HEK293T (cell line): ENCODE results near the gene CCNDBP1.

Experiments used
- CTCF ChIA-PET: fragments of 350-600 bp; formaldehyde crosslinking; extraction: SDS; loops from one replicate; lab custom pipeline; 2021; ENCODE audit warnings: antibody characterized with exemption, inconsistent platforms; lab: Yijun Ruan, JAX
- POLR2A ChIA-PET: fragments of 350-600 bp; formaldehyde crosslinking; extraction: SDS; loops from one replicate; lab custom pipeline; 2020; ENCODE audit warnings: antibody characterized with exemption, inconsistent platforms; lab: Yijun Ruan, JAX
- DNase-seq: peaks from one replicate; pipeline ENCODE4 v3.0.0; 2012; ENCODE audit warnings: mixed read lengths; ENCODE audit errors: extremely low spot score
- ARNT ChIP-seq: fragments of 450-650 bp; IDR thresholded peaks from 2 replicates; pipeline ENCODE4 v1.6.1; 2017; ENCODE audit warnings: mild to moderate bottlenecking
- BHLHE40 ChIP-seq: fragments of 450-650 bp; IDR thresholded peaks from 2 replicates; pipeline ENCODE4 v1.6.1; 2016; ENCODE audit warnings: mild to moderate bottlenecking, moderate library complexity, borderline replicate concordance
- CTBP1 ChIP-seq: fragments of 450-650 bp; IDR thresholded peaks from 2 replicates; pipeline ENCODE4 v1.6.1; 2016; ENCODE audit warnings: borderline replicate concordance
- ELF4 ChIP-seq: fragments of 450-650 bp; IDR thresholded peaks from 2 replicates; pipeline ENCODE4 v1.6.1; 2017; ENCODE audit warnings: antibody characterized with exemption
- FOXA1 ChIP-seq: fragments of 450-650 bp; IDR thresholded peaks from 2 replicates; pipeline ENCODE4 v1.6.1; 2016; ENCODE audit warnings: mild to moderate bottlenecking
- FOXK2 ChIP-seq: fragments of 450-650 bp; IDR thresholded peaks from 2 replicates; pipeline ENCODE4 v1.6.1; 2016; ENCODE audit warnings: mild to moderate bottlenecking
- FOXM1 ChIP-seq: fragments of 450-650 bp; IDR thresholded peaks from 2 replicates; pipeline ENCODE4 v1.6.1; 2017; ENCODE audit warnings: mild to moderate bottlenecking, borderline replicate concordance
- HDGF ChIP-seq: fragments of 450-650 bp; IDR thresholded peaks from 2 replicates; pipeline ENCODE4 v1.6.1; 2017; ENCODE audit warnings: antibody characterized with exemption, borderline replicate concordance
- L3MBTL2 ChIP-seq: fragments of 450-650 bp; conservative IDR thresholded peaks from 2 replicates; pipeline ENCODE4 v1.6.1; 2016; ENCODE audit warnings: mild to moderate bottlenecking
- LEF1 ChIP-seq: fragments of 450-650 bp; IDR thresholded peaks from 2 replicates; pipeline ENCODE4 v1.6.1; 2017; ENCODE audit warnings: mild to moderate bottlenecking, borderline replicate concordance
- NFRKB ChIP-seq: fragments of 450-650 bp; IDR thresholded peaks from 2 replicates; pipeline ENCODE4 v1.6.1; 2016; ENCODE audit warnings: mild to moderate bottlenecking, moderate library complexity
- SP1 ChIP-seq: fragments of 450-650 bp; IDR thresholded peaks from 2 replicates; pipeline ENCODE4 v1.6.1; 2017
- SUZ12 ChIP-seq: fragments of 450-650 bp; IDR thresholded peaks from 2 replicates; pipeline ENCODE4 v1.6.1; 2016; ENCODE audit warnings: mild to moderate bottlenecking
- TARDBP ChIP-seq: fragments of 450-650 bp; IDR thresholded peaks from 2 replicates; pipeline ENCODE4 v1.6.1; 2016
- ZNF384 ChIP-seq: fragments of 450-650 bp; IDR thresholded peaks from 2 replicates; pipeline ENCODE4 v1.6.1; 2016
- TF ChIP-seq, protein P1 (sequence below): fragments of 450-650 bp; IDR thresholded peaks from 2 replicates; pipeline ENCODE4 v1.6.1; 2016

The CCNDBP1 gene

DNA sequence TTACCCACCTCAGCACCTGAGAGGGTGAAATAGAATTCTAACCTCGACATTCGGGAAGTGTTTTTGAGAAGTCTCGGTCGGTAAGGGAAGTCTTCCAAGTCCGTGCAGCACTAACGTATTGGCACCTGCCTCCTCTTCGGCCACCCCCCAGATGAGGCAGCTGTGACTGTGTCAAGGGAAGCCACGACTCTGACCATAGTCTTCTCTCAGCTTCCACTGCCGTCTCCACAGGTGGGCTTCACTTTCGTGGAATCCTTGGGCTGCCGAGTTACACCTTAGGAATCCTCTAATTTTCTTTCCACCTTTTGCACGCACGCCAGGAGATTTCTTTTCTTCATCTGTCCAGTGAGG, 775 bp downstream of the CCNDBP1 start:
- ChIA-PET POLR2A (no interaction called here), CTCF (interaction anchor here (0.8 to 1.6 kb wide), 2 partner anchors 9 to 15 kb away, joined by 5 to 7 read pairs; no protein-coding TSS in a partner anchor)
- no peak for TF ChIP-seq SP1
- TF ChIP-seq ZNF384: no peak
- no peak for TF ChIP-seq L3MBTL2
- TF ChIP-seq, protein P1, sequence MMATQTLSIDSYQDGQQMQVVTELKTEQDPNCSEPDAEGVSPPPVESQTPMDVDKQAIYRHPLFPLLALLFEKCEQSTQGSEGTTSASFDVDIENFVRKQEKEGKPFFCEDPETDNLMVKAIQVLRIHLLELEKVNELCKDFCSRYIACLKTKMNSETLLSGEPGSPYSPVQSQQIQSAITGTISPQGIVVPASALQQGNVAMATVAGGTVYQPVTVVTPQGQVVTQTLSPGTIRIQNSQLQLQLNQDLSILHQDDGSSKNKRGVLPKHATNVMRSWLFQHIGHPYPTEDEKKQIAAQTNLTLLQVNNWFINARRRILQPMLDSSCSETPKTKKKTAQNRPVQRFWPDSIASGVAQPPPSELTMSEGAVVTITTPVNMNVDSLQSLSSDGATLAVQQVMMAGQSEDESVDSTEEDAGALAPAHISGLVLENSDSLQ: no peak
- TF ChIP-seq FOXM1: no peak
- no peak for TF ChIP-seq ARNT
- TF ChIP-seq NFRKB: no peak
- no peak for TF ChIP-seq BHLHE40
- TF ChIP-seq HDGF: no peak
- no peak for TF ChIP-seq SUZ12
- TF ChIP-seq LEF1: no peak
- no peak for TF ChIP-seq FOXK2
- no peak for TF ChIP-seq FOXA1
- no peak for TF ChIP-seq CTBP1
- TF ChIP-seq ELF4: no peak
- TF ChIP-seq TARDBP: no peak
- peak; percentile 21 for DNase-seq

DNA sequence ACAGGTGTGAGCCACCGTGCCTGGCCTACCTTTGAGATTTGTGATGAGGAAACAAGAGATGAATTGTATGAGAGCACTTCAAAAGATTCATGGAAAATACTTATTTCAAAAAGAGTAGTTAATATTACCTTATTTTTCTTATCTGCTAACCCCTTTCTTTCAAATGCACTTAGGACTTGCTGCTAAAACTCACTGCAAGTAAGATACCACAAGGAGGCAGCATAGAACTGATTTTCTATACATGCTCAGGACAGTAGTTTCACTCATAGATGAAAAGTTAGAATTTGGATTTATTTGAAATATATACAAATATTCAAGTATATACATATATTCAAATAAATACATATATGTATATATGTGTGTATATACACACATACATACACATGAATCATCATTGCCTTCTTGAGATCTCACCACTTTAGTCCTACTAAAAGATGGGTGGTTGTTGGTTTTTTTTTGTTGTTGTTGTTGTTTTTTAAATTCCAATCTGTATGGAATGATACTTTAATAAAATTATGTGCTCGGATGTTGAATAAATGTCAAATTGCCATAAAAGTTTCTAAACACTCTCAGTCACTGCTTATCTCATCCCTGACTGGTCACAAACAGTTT, 2.4 kb downstream of the CCNDBP1 start:
- DNase-seq: no peak
- ChIA-PET POLR2A (no interaction called here), CTCF (no interaction called here)
- no peak for TF ChIP-seq ZNF384

DNA sequence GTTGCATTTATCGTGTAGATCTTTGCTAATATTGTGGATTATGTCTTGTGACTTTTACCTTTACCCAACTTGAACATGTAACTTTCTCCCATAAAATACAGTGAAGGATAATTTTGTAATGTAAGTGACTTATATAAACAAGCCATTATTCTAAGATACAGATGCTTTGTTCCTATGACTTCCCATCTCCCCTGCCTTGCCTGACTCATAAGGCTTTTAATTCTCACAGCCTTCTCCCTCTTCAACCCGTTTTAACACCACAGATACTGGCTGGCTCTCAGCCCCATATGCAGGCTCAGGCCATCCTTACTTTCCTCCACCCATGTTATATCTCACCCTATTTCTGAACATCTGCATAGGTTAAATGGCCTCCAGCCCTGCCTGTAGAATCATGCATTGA, 4.1 kb downstream of the CCNDBP1 start:
- no peak for TF ChIP-seq ARNT
- no peak for TF ChIP-seq L3MBTL2
- TF ChIP-seq BHLHE40: no peak
- TF ChIP-seq LEF1: no peak
- no peak for TF ChIP-seq HDGF
- TF ChIP-seq ZNF384: no peak
- TF ChIP-seq TARDBP: no peak
- TF ChIP-seq NFRKB: no peak
- TF ChIP-seq ELF4: no peak
- DNase-seq: no peak
- POLR2A ChIA-PET: no interaction called here
- CTCF ChIA-PET: no interaction called here

DNA sequence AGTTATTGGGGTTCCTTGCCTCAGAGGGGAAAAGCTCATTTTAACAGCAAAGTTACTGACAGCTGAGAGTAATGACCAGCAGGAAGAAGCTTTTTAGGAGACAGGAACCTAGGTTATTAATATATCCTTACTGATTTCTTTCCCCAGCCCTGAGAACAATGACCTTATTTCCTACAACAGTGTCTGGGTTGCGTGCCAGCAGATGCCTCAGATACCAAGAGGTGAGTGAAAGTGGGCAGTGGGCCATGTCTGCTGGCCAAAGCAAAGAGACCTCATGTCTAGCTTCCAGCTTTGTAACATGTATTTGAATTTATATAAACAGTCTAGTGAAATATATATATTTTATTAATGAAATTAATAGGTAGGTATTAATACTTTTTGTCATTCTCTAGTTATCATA, 5.0 kb downstream of the CCNDBP1 start:
- ChIA-PET CTCF (interaction anchor here (0.8 kb wide), 1 partner anchor 15 kb away, joined by 3 read pairs; no protein-coding TSS in a partner anchor), POLR2A (no interaction called here)
- TF ChIP-seq BHLHE40: no peak
- TF ChIP-seq FOXM1: no peak
- TF ChIP-seq HDGF: no peak
- no peak for TF ChIP-seq SP1
- TF ChIP-seq NFRKB: no peak
- TF ChIP-seq TARDBP: no peak
- TF ChIP-seq ZNF384: no peak
- no peak for TF ChIP-seq LEF1
- TF ChIP-seq L3MBTL2: no peak
- no peak for TF ChIP-seq FOXA1
- TF ChIP-seq FOXK2: no peak
- TF ChIP-seq, protein P1: no peak
- no peak for TF ChIP-seq ELF4
- TF ChIP-seq SUZ12: no peak
- TF ChIP-seq CTBP1: no peak
- no peak for TF ChIP-seq ARNT
- DNase-seq: no peak

DNA sequence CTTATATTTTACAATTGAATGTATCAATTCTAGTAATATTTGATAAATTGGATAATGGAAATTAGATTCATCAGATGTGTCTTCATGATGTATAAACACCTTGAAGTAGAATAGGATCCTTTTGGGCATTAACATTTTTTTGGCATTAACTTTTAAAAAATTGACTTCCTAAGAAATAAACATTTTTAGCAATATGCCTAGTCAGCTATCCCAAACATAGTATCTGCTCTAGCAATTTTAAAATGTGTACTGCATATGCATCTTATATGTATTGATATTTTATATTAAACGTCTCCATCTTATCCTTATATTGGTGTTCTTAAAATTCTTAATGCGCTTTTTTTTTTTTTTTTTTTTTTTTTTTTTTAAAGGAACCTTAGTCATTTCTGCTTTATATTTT, 8.5 kb downstream of the CCNDBP1 start:
- DNase-seq: no peak
- TF ChIP-seq SUZ12 (no peak), HDGF (no peak), L3MBTL2 (no peak), ZNF384 (no peak), ELF4 (no peak), FOXM1 (no peak), SP1 (no peak), BHLHE40 (no peak), LEF1 (no peak), FOXA1 (no peak), ARNT (no peak), NFRKB (no peak), CTBP1 (no peak), FOXK2 (no peak), TARDBP (no peak)
- TF ChIP-seq, protein P1: no peak
- ChIA-PET POLR2A (no interaction called here), CTCF (interaction anchor here (2.8 kb wide), 1 partner anchor 11 kb away, joined by 6 read pairs; no protein-coding TSS in a partner anchor)

DNA sequence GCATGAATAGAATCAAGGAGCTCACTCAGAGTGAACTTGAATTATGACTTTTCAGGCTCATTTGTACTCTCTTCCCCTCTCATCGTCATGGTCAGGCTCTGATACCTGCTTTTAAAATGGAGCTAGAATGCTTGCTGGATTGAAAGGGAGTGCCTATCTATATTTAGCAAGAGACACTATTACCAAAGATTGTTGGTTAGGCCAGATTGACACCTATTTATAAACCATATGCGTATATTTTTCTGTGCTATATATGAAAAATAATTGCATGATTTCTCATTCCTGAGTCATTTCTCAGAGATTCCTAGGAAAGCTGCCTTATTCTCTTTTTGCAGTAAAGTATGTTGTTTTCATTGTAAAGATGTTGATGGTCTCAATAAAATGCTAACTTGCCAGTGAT, 9.6 kb downstream of the CCNDBP1 start:
- ChIA-PET CTCF (interaction anchor here (1.2 to 2.8 kb wide), 2 partner anchors 9 to 10 kb away, joined by 6 to 7 read pairs; partner anchors contain the start of gene CCNDBP1), POLR2A (no interaction called here)
- TF ChIP-seq LEF1 (no peak), HDGF (no peak), BHLHE40 (no peak), ARNT (no peak), L3MBTL2 (no peak), CTBP1 (no peak), SP1 (no peak), ZNF384 (no peak), SUZ12 (no peak), NFRKB (no peak), ELF4 (no peak)
- no peak for DNase-seq
